ENCODE results near the gene NSL1.
"Not testable (repeated sequence)": the region's sequence is repeated elsewhere in the genome, so short reads cannot be mapped to it uniquely, and the experiment has no call there.

NSL1 gene

GRCh38 chr1:212749821-212750535, 41.6 kb downstream of the NSL1 start:
- peak; percentile 78 for DNase-seq (ENCODE audit: low read depth, low spot score)

- DNase-seq (ENCODE audit: low read depth, low spot score), result no peak
Observed at GRCh38 chr1:212746546-212746945, 45.0 kb downstream of the NSL1 start.

GRCh38 chr1:212745303-212745702, 46.3 kb downstream of the NSL1 start:
- no peak for DNase-seq (ENCODE audit: low read depth, low spot score)

- peak; percentile 24 for DNase-seq (ENCODE audit: low read depth, low spot score)
Observed at GRCh38 chr1:212743901-212744475, 47.6 kb downstream of the NSL1 start.

DNA sequence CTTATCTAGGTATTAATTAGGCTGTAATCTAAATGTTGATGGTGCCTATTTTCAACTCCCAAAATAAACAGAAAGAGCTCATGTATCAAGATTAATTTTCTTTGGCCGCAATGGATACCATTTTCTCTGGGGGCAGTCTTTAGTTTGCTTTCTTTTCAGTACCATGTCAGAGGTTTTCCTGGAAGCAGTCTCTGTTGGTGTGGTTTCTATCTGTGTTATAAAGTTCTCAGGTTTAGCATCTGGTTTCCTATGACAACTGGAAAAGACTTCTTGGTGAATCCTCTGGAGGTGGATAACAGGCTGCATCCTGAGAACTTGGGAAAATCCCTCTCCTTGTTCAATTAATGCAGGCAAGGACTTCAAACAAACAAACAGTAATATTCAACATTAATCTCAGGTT, 53.2 kb downstream of the NSL1 start:
- peak; percentile 31 for DNase-seq (ENCODE audit: low read depth, low spot score)

DNA sequence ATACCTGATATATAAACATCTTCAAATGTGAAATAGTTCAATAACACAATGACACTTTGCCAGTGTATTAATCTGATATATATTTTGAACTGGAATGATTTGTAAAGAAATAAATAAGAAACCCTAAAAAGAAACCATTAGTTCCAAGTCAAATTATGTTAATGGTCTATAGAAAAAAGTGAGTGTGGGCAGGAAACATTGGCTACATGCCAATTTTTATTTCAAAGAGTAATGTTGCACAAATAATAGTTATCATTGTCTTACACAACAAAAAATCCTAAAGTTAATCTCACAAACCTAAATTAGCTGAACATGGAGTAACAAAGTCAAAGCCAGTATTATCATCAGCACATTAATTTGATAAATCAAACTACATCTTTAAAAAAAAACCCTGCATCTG, 54.0 kb downstream of the NSL1 start:
- DNase-seq (ENCODE audit: low read depth, low spot score), result no peak

GRCh38 chr1:212733109-212733508, 58.5 kb downstream of the NSL1 start:
- DNase-seq (ENCODE audit: low read depth, low spot score), result no peak

DNA sequence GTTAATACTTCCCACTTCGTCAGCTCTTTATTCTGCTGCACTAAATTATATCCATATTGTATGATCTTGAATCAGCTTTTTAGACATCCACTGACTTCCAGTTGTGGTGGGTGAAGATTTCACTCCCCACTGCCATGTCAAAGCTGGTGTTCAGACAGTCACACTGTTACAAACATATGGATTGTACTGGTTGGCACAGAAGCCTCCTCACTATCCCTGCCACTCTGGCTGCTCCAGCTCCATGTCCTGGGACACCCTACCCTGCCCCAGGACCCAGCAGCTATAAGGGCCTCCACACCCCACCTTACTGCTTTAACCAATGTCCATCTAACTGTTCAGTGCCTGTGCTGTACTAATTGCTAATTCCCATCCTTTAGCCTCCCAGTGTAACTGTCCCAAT, 59.9 kb downstream of the NSL1 start:
- DNase-seq (ENCODE audit: low read depth, low spot score), result no peak

- DNase-seq (ENCODE audit: low read depth, low spot score), result no peak
Observed at GRCh38 chr1:212728606-212729005, 63.0 kb downstream of the NSL1 start.

- DNase-seq (ENCODE audit: low read depth, low spot score), result peak; percentile 86
Observed at GRCh38 chr1:212727386-212728181, 64.0 kb downstream of the NSL1 start.

DNA sequence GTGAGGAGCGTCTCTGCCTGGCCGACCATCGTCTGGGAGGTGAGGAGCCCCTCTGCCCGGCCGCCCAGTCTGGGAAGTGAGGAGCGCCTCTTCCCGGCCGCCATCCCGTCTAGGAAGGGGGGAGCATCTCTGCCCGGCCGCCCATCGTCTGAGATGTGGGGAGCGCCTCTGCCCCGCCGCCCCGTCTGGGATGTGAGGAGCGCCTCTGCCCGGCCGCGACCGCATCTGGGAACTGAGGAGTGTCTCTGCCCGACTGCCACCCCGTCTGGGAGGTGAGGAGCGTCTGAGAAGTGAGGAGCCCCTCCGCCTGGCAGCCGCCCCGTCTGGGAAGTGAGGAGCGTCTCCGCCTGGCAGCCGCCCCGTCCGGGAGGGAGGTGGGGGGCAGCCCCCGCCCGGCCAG, 66.9 kb downstream of the NSL1 start:
- not testable (repeated sequence) for DNase-seq (ENCODE audit: low read depth, low spot score)

GRCh38 chr1:212722270-212722957, 69.2 kb downstream of the NSL1 start:
- DNase-seq (ENCODE audit: low read depth, low spot score), result no peak

DNA sequence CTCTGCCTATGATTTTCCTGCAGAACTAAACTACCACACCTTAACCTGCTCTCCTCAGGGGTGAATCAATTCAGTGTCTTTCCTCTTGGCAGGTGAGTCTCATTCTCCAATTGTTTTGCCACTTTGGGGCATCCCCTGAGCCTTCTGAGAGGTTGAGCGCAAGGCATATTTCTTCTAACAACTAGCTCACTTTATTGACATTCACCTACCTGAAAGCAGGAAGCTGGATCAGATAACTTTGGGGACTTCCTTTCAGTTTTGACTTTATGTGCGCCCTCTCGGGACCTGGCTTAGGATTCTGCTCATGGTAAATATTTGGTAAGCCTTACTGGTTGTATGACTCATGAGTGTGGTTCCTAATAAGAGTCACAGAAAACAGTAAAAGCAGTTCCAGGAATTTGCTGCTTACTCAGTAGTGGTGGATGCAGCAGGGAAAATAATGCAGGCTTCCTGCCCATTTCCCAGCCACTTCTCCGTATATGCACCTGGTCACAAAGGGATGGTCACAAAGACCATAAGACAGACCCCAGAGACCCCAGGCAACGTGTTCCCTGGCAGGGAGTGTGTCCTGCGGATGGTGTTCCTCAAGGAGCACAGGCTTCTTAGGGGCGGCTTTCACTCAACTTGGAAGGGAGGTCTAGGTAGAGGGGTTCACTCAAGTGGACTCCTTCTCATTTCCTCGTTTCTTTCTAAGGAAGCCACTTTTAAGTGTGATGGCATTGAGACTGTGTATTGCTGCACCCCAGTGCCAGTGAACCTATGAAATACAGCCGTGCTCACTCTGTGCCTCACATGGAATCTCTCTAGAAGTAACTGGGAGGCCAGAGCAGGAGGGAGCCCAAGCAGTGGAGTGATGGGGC, 70.0 kb downstream of the NSL1 start:
- DNase-seq (ENCODE audit: low read depth, low spot score), result peak; percentile 88

DNA sequence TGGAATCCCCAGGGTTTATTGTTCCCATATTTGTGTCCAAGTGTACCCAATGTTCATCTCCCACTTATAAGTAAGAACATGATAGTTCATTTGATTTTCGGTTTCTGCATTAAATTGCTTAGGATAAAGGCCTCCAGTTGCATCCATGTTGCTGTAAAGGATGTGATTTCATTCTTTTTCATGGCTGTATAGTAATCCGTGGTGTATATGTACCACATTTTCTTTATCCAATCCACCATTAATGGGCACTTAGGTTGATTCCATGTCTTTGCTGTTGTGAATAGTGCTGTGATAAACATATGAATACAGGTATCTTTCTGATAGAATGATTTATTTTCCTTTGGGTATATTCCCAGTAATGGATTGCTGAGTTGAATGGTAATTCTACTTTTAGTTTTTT, 71.9 kb downstream of the NSL1 start:
- no peak for DNase-seq (ENCODE audit: low read depth, low spot score)

GRCh38 chr1:212718499-212718898, 73.1 kb downstream of the NSL1 start:
- DNase-seq (ENCODE audit: low read depth, low spot score), result no peak

DNA sequence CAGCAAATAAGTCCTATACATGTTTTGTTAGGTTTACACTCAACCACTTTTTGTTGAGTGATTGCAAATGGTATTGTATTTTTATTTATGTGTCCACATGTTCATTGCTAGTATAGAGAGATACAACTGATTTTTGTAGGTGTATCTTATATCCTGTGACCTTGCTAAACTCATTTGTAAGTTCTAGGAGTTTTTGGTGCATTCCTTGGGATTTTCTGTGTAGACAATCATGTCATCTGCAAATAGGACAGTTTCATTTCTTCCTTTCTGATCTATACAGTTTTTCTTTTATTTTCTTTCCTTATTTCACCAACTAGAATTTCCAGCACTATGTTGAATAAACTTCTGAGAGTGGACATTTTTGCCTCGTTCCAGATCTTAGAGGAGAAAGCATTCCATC, 75.4 kb downstream of the NSL1 start:
- DNase-seq (ENCODE audit: low read depth, low spot score), result no peak

GRCh38 chr1:212713465-212714136, 78.0 kb downstream of the NSL1 start:
- DNase-seq (ENCODE audit: low read depth, low spot score), result no peak

- peak; percentile 47 for DNase-seq (ENCODE audit: low read depth, low spot score)
Observed at GRCh38 chr1:212712451-212713303, 78.9 kb downstream of the NSL1 start.

- DNase-seq (ENCODE audit: low read depth, low spot score), result not testable (repeated sequence)
Observed at GRCh38 chr1:212711974-212712373, 79.6 kb downstream of the NSL1 start.

DNA sequence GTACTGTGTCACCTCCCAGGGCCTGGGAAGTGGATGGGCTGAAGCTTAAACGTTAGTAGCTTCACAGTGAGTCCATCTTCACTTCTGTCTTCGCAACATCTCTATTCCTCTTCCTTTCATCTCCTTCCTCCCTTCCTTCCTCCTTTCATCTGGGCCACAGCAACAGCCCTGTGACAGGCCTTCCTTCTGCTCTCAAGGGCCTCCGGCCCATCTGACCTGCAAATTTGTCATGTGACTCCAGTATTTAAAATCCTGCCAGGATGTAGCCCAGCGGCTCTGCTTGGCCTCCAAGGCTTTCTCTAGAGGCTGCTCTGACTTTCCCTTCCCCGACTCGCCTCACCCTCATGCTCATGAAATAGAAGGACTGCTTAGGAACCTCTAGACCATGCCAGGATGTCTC, 81.0 kb downstream of the NSL1 start:
- DNase-seq (ENCODE audit: low read depth, low spot score), result no peak

Data from astrocyte of the hippocampus (primary cell).